Stimulated activated CD4-positive, alpha-beta T cell treated with anti-CD3 and anti-CD28 coated beads, Interleukin-4, amount 100 ng/mL, for 4 hours (primary cell): ENCODE data around the gene CSF2.
"Not testable (repeated sequence)": the region's sequence is repeated elsewhere in the genome, so short reads cannot be mapped to it uniquely, and the experiment has no call there.

ENCODE experiments used
- DNase-seq, 2 experiments: peaks; one replicate each; pipeline ENCODE4 v3.0.0-alpha.2; 2020

The CSF2 gene

GRCh38 chr5:132112111-132112510 lies 38.5 kb downstream of the CSF2 start:
- no peak for DNase-seq

GRCh38 chr5:132114150-132115121 lies 40.8 kb downstream of the CSF2 start:
- DNase-seq, result no peak

- no peak for DNase-seq
Observed at GRCh38 chr5:132115375-132115774, 41.8 kb downstream of the CSF2 start.

- no peak for DNase-seq
Observed at GRCh38 chr5:132116072-132116471, 42.5 kb downstream of the CSF2 start.

- DNase-seq, result not testable (repeated sequence)
Observed at GRCh38 chr5:132116909-132117489, 43.4 kb downstream of the CSF2 start.

DNA sequence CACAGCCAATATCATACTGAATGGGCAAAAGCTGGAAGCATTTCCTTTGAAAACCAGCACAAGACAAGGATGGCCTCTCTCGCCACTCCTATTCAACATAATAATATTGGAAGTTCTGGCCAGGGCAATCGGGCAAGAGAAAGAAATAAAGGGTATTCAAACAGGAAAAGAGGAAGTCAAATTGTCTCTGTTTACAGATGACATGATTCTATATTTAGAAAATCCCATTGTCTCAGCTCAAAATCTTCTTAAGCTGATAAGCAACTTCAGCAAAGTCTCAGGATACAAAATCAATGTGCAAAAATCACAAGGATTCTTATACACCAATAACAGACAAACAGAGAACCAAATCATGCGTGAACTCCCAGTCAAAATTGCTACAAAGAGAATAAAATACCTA lies 47.1 kb downstream of the CSF2 start:
- not testable (repeated sequence) for DNase-seq

- DNase-seq, result not testable (repeated sequence)
Observed at GRCh38 chr5:132122971-132123370, 49.4 kb downstream of the CSF2 start.

DNA sequence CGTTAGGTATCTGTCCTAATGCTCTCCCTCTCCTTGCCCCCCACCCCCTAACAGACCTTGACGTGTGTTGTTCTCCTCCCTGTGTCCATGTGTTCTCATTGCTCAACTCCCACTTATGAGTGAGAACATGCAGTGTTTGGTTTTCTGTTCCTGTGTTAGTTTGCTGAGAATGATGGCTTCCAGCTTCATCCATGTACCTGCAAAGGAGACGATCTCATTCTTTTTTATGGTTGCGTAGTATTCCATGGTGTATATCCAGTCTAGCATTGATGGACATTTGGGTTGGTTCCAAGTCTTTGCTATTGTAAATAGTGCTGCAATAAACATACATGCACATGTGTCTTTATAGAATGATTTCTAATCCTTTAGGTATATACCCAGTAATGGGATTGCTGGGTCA lies 50.0 kb downstream of the CSF2 start:
- DNase-seq, result not testable (repeated sequence)
